GM12872 (cell line): ENCODE data around the gene SAMD8.

Source experiments
- TF ChIP-seq, protein P1 (sequence below): IDR thresholded peaks from 3 replicates; pipeline ENCODE4 v1.5.1; 2011; ENCODE audit warnings: low read depth, mild to moderate bottlenecking, low read length, moderate library complexity; ENCODE audit not compliant: insufficient read depth

The SAMD8 gene

DNA sequence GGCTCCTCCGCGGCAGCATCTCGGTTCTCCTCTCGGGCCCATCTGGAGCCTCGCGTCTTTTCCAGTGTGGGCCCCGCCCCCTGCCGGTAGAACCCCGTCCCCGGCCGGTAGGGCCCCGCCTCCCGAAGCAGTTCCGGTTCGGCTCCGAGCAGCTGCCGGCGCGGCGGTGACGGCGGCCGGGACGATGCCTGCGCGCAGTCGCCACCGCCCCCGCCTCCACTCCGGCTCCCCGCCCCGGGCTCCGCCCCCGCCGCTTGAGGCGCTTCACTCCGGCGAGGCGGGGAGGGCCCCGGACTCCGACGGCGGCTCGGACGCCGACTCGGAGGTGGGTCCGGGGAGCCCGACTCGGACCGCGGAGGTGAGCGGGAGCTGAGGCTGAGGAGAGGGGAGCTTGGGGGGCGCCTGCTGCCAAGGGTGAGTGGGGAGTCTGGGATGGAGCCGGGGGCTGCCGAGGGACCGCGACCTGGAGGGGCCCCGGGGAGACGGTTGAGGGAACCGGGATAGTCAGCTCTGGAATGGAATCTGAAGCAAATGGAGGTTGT is at the start of gene SAMD8:
Gene SAMD8, plus strand, starts transcription at position 292 of the 542 bp plus-strand sequence. CDS start 38,873 bp downstream, outside the sequence.
- TF ChIP-seq, protein P1, sequence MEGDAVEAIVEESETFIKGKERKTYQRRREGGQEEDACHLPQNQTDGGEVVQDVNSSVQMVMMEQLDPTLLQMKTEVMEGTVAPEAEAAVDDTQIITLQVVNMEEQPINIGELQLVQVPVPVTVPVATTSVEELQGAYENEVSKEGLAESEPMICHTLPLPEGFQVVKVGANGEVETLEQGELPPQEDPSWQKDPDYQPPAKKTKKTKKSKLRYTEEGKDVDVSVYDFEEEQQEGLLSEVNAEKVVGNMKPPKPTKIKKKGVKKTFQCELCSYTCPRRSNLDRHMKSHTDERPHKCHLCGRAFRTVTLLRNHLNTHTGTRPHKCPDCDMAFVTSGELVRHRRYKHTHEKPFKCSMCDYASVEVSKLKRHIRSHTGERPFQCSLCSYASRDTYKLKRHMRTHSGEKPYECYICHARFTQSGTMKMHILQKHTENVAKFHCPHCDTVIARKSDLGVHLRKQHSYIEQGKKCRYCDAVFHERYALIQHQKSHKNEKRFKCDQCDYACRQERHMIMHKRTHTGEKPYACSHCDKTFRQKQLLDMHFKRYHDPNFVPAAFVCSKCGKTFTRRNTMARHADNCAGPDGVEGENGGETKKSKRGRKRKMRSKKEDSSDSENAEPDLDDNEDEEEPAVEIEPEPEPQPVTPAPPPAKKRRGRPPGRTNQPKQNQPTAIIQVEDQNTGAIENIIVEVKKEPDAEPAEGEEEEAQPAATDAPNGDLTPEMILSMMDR, result no peak

DNA sequence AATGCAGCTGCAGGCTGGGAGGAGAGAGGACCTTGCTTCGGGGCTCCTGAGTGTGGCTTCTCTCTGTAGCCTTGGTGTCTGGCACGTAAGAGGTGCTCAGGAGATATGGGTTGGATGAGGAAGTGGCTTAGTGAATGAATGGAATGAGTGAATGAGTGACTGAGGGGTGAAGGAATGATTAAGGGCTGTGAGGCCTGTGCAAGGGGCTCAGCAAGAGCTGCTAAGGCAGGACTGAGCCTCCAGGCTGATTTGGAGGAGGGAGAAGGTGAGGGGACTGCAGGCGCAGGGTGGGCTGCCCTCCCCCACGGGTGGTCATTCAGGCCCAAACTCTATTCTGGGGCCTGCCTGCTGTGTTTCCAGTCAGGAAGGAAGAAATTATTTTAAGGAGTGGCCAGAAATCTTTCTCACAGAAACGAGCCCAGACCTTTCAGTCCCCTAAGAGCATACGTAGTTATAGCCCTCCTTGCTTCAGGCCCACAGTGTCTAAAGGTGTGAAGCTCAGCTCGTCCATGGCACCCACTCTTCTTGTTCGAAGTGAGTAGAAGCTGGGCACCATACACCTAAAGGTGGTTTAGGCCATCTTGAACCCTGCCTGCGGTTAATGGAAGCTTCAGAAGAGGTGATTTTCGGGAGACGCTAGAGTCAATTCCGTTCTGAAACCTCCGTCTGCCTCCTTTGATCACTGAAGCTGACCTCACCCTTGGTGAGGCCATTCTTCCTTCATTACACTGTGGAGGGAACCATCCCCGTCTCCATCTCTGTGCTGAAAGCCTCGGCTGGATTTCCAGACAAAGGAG is 49.5 kb upstream of the SAMD8 start:
- TF ChIP-seq, protein P1, result no peak

DNA sequence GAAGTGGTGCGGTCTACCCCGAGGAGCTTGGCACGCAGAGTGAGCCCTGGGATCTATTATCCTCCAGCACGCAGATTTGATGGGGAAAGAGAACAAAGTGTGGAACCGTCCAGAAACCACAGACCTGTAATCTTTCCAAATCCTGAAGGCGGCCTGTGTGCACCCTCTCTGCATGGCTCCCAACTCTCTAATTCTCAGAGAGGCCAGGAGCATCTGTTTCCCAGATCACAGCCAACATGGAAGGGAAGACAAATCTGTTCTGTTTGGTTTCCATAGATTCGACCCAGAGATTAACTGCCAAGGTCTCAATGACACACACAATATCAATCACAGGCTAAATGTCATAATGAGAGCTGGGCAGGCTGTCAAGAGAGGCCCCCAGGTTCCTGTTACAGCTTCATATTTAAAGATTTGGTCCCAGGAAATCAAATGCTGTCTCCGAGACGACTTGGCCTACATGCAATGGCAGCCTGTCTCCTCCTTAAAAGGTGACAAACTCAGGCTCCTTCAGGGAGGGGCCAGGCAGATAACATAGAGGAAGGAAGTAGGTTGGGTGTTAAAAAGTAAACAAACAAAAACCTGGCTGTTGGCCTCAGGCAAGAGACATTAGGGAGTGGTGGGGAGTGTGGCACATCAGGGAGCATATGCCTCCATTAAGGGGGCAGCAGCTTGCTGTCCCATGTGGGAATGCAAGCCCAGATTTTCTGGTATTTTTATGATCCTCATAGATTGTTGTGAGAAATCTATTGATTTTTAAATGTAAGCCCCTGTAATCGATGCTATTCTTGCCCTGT is 48.8 kb upstream of the SAMD8 start:
- TF ChIP-seq, protein P1, result no peak

DNA sequence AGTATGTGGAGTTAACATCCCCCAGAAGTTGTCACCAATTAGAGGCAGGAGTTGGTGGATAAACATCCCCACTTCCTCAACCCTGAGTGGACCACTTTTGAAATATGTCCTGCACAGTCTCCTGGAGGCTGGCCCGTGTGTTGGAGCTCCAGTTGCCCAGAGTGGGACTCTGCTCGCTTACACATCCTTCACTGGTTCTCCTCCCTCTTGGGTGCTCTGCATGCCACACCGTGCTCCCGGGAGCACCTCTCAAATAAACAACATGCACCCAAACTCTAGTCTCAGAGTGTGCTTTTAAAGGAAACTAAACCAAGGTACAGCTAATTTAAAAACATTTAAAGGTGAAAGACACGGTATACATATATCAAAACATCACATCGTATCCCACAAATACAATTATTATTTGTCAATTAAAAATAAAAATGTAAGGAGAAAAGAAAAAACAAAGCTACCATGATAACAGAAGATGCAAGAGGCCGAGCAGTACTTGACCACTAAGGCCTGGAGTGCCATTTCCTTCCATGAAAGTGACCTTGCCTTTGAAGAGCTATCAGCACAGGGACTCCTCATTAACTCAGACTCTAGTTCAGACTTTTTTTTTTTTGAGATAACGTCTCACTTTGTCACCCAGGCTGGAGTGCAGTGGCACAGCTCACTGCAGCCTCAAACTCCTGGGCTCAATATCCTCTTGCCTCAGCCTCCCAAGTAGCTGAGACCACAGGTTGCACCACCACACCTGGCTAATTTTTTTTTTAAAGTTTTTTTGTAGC is 47.8 kb upstream of the SAMD8 start:
- TF ChIP-seq, protein P1, result no peak

DNA sequence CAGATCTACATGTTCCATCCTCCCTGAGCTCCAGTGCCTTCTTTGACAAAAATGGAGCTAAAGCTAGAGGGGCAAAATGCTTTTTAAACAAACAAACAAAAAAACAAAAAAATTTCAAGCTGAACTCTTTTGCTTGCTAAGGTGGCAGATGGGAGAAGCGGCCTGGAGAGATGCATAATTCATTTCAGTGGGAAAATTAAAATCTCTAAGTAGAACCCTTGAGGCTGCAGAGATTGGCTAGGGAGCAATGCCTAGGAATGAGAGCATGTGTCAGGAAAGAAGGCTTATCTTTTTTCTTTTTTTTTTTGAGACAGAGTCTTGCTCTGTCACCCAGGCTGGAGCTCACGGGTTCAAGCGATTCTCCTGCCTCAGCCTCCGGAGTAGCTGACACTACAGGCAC is 46.4 kb upstream of the SAMD8 start:
- TF ChIP-seq, protein P1, result no peak

DNA sequence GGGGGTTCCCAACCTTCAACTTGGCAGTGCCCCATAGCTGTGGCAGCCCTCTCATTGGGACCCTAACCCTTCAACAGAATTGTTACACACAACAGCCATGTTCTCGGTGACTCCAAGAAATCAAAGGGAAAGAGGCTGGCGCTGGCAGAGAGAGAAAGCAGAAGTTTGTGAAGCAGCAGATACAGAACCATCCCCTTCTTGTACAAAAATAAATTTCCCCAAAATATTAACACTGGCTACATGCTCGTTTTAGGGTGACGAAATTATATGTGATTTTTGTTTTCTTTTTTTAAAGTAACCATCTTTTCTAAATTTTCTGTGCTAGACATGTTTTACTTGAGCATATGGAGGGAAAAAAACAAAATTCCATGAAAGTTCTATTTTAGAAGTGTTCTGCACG is 45.2 kb upstream of the SAMD8 start:
- TF ChIP-seq, protein P1, result no peak
